ENCODE measurements around the gene BRD9.

GRCh38 chr5:903756-904096 lies 11.1 kb upstream of the BRD9 start:
- TF ChIP-seq CTCF (tag by site-specific recombination; IDR thresholded peaks at IDR 0.05) (no peak), REST (tag by site-specific recombination; IDR thresholded peaks at IDR 0.05) (no peak), ZNF26 (tag by site-specific recombination; IDR thresholded peaks at IDR 0.05) (no peak), HOXA7 (CRISPR knock-in tag; IDR thresholded peaks at IDR 0.05; ENCODE audit: borderline replicate concordance) (no peak), ZNF692 (tag by site-specific recombination; IDR thresholded peaks at IDR 0.05) (no peak), ZBTB1 (tag by site-specific recombination; IDR thresholded peaks at IDR 0.05) (no peak), ZSCAN4 (tag by site-specific recombination; IDR thresholded peaks at IDR 0.05) (no peak), ZNF16 (tag by site-specific recombination; IDR thresholded peaks at IDR 0.05; ENCODE audit: low read depth) (no peak), WT1 (tag by site-specific recombination; IDR thresholded peaks at IDR 0.05) (no peak), PATZ1 (tag by site-specific recombination; IDR thresholded peaks at IDR 0.05) (no peak), ZBTB26 (tag by site-specific recombination; optimal IDR thresholded peaks at IDR 0.05) (no peak), TCF7L2 (IDR thresholded peaks at IDR 0.05; ENCODE audit: borderline replicate concordance, low read depth, low read length) (no peak)
